ENCODE data around the gene GAS2.

Gene GAS2

GRCh38 chr11:22787551-22788162 is 121.2 kb downstream of the GAS2 start:
- DNase-seq (ENCODE audit: low spot score), result peak; percentile 43

DNA sequence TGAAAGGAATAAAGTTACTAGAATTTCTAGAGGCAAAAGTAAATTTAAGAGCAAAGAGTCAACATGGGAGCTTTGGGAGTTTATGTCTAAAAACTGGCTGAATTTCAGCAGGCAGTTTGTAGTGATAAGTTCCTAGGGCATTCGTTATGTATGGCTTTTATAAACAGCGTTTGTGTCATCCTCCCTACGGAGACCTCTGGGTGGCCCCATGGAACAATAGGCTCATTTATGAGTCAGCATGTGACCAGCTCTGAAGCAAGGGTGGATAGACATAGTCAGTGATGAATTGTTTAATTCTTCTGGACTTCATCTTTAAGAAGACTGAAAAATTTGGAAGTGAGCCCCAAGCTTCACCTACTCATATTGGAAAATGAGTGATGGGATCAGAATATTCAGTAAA is 126.1 kb downstream of the GAS2 start:
- no peak for DNase-seq (ENCODE audit: low spot score)

GRCh38 chr11:22795914-22796313 is 129.5 kb downstream of the GAS2 start:
- peak; percentile 30 for DNase-seq (ENCODE audit: low spot score)

DNA sequence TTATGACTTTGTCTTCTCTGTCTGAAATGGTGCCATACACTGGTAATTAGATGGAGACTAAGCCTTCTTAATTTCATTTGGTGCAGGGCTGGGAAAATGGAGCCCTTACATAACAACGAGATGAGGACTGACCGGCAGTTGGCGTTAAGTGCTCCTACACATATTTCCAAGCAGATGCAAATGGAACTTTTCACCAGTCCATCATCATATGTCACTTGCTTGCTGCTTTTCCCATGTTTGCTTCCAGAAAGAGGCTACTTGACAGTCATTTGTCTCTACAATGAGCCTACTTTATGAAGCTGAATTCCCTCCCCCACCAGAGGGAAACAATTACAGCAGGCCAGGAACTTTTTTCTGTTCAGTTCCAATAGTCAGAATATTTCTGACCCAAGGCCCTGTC is 130.6 kb downstream of the GAS2 start:
- no peak for DNase-seq (ENCODE audit: low spot score)

DNA sequence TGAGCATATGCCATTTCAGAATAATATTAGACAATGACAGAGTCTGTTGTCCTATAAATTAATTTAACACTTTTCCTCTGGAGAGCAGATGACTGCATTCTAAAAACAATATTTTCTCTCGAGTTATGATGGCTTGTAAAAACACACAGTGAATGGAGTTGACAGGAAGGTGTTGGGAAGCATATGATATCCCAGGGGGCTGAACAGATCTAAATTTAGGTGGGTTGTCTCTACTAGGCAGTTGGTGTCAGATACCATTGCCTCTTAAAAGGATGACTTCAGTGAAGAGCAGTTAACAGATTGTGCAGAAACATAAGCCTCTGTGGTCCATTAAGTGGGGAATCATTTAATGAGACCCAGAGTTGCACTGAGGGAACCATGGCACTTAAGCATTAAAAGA is 132.5 kb downstream of the GAS2 start:
- no peak for DNase-seq (ENCODE audit: low spot score)

DNA sequence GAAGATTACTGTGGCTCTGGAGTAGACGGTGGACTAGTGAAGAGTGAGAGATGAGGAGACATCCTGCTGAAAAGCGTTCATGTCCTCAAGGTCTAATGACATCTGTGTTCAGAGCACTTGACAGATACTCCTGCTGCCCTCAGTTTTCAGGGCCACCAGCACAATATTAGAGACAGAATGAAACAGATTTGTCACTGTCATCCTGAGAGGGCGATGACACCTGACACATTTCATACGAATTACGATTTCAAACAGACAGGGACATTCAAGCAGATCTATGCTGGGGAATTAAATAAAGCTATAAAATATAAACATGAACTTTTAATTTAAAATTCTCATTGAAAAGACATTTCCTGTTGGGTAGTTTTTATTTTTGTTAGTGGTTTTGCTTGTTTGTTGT is 134.1 kb downstream of the GAS2 start:
- DNase-seq (ENCODE audit: low spot score), result no peak

- no peak for DNase-seq (ENCODE audit: low spot score)
These were observed 136.4 kb downstream of the GAS2 start for GRCh38 chr11:22802861-22803260.

DNA sequence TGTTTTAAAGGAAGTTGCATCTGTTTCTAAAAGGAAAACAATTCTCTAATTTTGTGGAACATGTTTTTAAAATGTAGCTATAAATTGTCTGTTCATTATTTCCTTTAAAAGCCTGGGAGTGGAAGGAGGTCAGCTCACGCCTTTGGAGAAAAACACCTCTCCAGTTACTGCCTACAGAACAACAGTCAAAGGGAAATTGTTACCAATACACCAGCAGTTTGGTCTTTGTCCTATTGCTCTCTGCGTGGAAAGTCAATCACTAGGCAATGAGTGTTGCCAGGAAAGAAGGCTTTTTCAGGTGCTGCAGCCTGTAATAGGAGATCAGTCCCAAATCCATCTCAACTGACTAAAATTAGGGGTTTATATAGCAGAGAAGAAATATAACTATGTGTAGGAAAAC is 141.0 kb downstream of the GAS2 start:
- DNase-seq (ENCODE audit: low spot score), result no peak

DNA sequence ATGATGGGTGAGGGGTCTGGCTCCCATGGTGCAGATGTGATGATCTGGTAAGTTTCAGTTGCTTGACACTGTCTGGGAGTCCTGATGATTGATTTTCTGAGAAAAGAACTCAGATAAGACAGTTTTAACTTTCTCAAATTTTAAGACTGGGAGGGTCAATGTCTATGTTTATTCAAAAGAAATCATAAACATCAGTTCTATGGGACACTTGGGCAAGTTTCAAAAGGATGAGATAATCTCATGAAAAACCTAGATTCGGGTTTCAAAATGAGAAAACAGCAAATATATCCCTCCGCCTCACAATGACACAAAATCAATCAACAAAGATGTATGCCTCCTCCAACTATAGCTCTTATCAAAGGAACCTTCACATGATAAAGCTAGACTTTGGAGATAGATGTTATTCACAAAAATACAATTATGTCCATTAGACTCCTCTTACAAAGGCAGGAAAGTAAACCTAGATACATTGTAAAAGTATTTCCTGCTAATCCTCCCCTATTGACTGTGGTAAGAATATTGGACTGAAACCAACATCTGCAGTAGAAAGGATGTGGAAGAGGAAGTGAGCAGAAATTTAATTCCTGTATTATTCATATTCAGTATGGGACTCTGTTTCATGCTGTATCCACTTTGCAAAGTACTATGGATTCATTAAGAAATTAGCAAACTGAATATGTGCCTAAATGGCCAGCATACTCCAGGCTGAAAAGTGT is 141.6 kb downstream of the GAS2 start:
- no peak for DNase-seq (ENCODE audit: low spot score)

GRCh38 chr11:22808571-22809197 is 142.3 kb downstream of the GAS2 start:
- no peak for DNase-seq (ENCODE audit: low spot score)

DNA sequence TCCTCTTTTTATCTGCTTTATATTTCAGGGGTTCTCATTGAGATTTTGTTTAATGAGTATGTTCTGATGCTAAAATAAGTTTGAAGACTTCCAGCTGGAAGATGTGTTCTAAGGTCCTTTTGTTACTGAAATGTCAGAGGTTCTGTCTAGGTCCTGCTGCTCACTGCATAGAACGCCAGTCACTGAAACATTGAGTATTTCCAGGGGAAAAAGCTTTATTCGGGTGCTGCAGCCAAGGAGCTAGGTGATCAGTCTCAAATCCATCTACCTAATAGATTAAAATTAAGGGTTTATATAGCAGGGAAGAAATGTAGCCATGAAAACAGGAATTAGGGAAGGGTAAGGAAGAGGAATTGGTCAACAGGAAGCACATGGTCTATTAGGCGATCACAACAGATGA is 143.5 kb downstream of the GAS2 start:
- DNase-seq (ENCODE audit: low spot score), result no peak

- no peak for DNase-seq (ENCODE audit: low spot score)
These were observed 155.8 kb downstream of the GAS2 start for GRCh38 chr11:22822203-22822602.

DNA sequence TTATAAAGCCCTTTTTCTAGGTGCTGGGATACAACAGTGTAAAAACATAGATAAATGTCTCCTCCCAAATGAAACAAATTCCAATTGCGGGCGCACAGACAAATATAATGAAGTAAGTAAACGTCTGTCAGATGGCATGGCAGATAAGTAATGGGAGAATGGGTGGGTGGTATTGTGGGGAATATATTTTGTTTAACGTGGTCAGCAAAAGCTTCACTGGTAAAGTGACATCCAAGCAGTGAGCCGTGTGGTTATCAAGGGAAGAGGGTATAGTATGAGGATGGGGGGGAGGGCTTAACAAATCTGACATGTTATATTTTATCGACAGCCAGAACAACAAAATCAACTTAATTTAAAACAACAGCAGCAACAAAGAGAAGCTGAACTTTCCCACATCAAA is 162.0 kb downstream of the GAS2 start:
- DNase-seq (ENCODE audit: low spot score), result peak; percentile 35

- peak; percentile 96 for DNase-seq (ENCODE audit: low spot score)
These were observed 163.0 kb downstream of the GAS2 start, which contains the start of gene SVIP for GRCh38 chr11:22829231-22830081. Gene SVIP (minus strand): TSS chr11:22829801. CDS start chr11:22829748, 53 bp downstream.

DNA sequence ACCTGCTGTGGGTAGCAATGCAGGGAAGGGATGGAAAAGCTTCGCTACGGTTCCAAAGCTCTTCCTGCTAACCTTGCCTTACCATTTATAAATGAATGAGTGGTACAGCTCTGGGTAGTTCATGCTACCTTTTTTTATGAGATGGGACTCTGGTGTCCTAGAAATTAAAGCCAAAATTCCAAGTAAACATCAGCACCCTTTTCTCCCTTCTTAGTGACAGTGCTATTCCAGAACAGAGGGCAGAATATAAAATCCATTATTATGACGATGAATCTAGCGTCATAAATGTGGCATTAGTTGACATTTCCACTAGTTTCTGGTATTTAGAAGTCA is 163.6 kb downstream of the GAS2 start:
- DNase-seq (ENCODE audit: low spot score), result no peak

DNA sequence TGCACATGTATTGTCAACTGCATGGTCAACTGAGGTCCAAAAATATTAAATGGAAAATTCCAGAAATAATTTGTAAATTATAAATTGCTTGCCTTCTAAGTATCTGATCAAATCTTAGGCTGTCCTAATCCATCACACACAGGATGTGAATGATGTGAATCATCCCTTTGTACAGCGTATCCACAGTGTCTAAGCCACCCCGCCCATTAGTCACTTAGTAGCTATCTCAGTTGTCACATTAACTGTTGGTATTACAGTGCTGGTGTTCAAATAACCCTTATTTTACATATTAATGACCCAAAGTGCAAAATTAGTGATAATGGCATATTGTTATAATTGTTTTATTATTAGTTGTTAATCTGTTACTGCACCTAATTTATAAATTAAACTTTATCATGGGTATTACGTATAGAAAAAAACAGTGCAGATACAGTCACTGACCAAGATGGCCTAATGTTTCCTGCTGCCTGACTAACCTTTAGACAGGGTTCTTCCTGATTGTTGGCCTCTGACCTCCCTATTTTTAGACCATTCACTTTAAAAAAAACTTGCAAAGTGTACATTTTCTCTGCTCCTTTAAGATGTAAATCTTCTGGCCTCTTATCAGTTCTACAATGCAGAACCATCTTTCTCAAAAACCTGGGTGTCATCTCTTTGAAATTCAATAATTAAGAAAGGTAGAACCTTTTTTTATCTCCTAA is 166.1 kb downstream of the GAS2 start:
- no peak for DNase-seq (ENCODE audit: low spot score)

- DNase-seq (ENCODE audit: low spot score), result no peak
These were observed 180.3 kb downstream of the GAS2 start for GRCh38 chr11:22846726-22847125.

GRCh38 chr11:22851477-22851876 is 185.1 kb downstream of the GAS2 start:
- no peak for DNase-seq (ENCODE audit: low spot score)

GRCh38 chr11:22859756-22860155 is 193.3 kb downstream of the GAS2 start:
- DNase-seq (ENCODE audit: low spot score), result no peak

GRCh38 chr11:22860241-22860640 is 193.8 kb downstream of the GAS2 start, which contains the start of gene CCDC179:
Gene CCDC179 (minus strand): TSS chr11:22860474. CDS start chr11:22860421, 53 bp downstream.
- DNase-seq (ENCODE audit: low spot score), result no peak
